Body of pancreas (tissue), 4 donors: ENCODE measurements around the gene PLPP3.
A peak's percentile ranks its signal among the peaks of the same experiment; 100 is the strongest.

Experiments used
- CTCF ChIP-seq, 7 experiments: fragments of 450-650 bp in 4 of 7; fragments of 200-600 bp in 3 of 7; sonication (generic) in 3 of 7; IDR thresholded peaks; one replicate each; pipeline ENCODE4 v1.5.1; 2016 to 2019; ENCODE audit warnings: antibody characterized with exemption in 7 of 7
- POLR2A ChIP-seq, 3 donors: fragments of 450-650 bp; IDR thresholded peaks; one replicate each; pipeline ENCODE4 v1.6.1; 2016; ENCODE audit warnings: antibody characterized with exemption in 3 of 3, mild to moderate bottlenecking in 2 of 3

- peak; percentile 64 to 96 (median 92) for TF ChIP-seq CTCF (IDR thresholded peaks at IDR 0.05)
- no peak for TF ChIP-seq POLR2A (IDR thresholded peaks at IDR 0.05)
Observed at GRCh38 chr1:56584910-56585528, 5.7 kb upstream of the PLPP3 start.
